ENCODE results near the gene LAPTM5.

- TF ChIP-seq CTCF (IDR thresholded peaks at IDR 0.05) (no peak), EP300 (IDR thresholded peaks at IDR 0.05) (no peak)
Observed at GRCh38 chr1:30778154-30778978, 20.8 kb upstream of the LAPTM5 start.
